GOT3 (cell line): Measurements from ENCODE around the gene SERPINA10.
"Not testable (repeated sequence)": the region's sequence is repeated elsewhere in the genome, so short reads cannot be mapped to it uniquely, and the experiment has no call there.

Experiments used
- DNase-seq: peaks from one replicate; lab custom pipeline; 2025; ENCODE audit warnings: mixed read lengths; lab: John Stamatoyannopoulos, UW

The SERPINA10 gene

DNA sequence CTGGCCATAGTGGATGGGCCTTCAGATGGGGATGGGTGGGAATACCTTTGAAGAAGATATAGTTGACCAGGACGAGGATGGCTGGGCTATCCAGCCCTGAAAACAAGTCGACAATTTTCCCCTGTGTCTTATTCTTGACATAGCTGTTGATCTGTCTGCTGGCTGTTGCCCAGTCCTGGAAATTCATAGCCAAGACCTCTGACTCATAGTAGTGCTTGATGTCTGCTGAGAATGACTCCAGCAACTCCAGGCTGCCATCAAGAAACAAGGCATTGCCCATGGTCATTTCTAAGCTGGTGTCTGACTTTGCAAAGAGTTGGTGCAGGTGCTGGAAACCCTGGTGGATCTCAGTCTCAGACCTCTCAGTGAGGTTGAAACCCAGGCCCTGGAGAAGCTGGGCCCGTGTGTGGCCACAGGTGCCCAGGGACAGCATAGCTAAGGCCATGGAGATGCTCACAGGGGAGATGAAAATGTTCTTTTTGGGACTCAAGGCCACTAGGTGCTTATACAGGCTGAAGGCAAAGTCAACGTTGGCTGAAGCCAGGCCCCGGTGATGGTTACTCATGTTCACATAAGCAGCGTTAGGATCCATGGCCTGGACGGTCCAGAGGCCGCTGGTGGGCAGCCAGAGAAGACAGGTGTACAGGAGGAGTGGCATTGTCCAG, 21.1 kb upstream of the SERPINA10 start:
- DNase-seq: no peak

DNA sequence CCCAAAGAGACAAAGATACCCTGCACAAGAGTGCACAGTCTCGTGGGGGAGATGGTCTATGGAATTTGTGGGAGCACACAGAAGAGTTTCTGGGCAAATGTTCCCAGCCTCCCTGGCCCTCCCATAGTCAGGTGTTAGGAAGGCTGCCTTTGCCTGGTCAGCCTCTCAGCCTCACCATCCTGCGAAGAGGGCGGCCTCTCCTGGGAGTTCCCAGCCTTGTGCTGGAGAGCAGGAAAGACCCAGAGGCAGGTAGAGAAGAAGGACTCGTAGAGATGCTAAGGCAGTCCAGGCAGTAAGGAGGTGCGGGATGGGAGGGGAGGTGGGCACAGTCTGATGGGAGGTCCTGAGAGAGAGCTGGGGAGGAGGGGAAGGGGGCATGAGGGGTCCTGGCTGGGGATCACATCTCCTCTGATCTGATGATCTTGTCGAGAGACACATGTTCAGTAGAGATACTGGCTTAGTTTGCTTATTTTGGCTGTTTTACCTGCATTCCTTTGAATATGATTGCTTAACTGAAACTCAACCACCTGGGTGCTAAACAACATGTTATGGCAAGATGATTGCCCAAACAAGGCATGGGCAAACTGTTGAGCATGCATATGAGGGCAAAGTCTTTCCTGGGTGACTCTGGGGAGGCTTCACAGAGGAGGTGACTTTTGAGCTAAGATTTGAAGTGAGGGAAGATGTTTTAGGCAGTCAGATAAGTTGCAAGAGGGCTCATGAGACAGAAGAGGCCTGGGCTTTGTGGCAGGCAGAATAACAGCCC, 19.6 kb upstream of the SERPINA10 start:
- no peak for DNase-seq

GRCh38 chr14:94310248-94310647, 17.2 kb upstream of the SERPINA10 start:
- no peak for DNase-seq

- no peak for DNase-seq
Observed at GRCh38 chr14:94309721-94310120, 16.7 kb upstream of the SERPINA10 start.

DNA sequence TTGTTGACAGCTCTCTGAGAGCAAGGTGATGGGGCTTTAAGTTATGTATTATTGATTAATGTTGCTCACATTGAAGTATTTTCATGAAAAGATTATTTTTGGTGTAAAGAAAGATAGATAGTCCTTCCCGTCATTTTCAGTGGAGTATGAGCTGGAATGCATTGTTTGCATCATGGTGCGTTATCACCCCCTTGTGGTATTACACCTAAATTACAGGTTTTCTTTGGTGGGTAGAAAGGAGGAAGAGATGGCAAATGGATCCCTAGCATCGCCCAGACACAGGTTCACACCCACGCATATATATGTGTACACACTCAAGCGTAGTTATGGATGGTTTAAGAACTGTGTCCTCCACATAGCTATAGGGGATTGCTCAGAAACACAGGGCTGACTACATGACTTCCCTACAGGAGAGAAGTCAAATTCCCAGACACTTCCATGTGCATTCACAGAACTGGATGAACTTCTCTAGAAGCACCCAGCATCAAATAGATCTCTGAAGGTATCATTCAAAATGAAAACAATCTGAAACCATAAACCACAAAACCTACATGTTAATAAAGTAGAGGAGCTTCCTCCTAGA, 14.4 kb upstream of the SERPINA10 start:
- DNase-seq: no peak

GRCh38 chr14:94306047-94306978, 13.2 kb upstream of the SERPINA10 start:
- DNase-seq: no peak

DNA sequence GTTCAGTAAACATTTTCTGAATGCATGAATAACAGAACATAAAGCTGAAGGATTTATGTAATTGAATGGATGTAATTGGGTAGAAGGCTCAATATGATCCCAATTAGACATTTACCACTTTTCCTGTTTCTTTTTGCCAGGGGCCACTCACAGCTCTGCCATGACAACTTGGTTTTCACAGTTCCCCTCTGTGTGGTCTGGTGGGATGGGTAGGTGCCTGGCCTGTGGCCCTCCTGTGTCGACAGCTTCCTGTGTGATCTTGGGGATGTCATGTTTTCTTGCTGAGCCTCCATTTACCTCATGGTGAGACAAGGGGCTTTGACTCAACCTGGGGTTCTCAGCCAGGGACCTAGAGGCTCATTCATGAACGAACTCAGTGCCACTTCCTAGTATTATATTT, 12.6 kb upstream of the SERPINA10 start:
- no peak for DNase-seq

DNA sequence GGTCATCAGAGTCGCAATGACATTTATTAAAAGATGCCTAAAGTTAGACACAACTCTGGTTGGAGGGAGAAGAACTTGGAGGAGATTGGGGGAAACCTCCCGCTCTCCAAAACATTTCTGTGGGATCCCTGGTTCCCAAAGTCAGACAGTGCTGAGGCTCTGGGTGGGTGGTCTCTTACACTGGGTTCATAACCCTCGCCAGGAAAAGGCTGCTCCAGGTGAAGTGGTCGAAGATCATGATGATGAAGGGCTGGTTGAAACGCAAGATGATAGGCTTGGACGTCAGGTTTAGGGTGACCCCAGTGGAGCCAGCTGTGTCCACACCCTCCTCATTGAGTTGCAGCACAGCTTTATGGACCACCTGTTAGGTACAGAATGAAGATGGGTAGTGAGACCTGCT, 11.2 kb upstream of the SERPINA10 start:
- DNase-seq: no peak

GRCh38 chr14:94303111-94303510, 10.0 kb upstream of the SERPINA10 start:
- no peak for DNase-seq

- DNase-seq: no peak
Observed at GRCh38 chr14:94298130-94298529, 5.1 kb upstream of the SERPINA10 start.

- DNase-seq: not testable (repeated sequence)
Observed at GRCh38 chr14:94296181-94296545, 3.1 kb upstream of the SERPINA10 start.

GRCh38 chr14:94295360-94296180, 2.5 kb upstream of the SERPINA10 start:
- DNase-seq: no peak

DNA sequence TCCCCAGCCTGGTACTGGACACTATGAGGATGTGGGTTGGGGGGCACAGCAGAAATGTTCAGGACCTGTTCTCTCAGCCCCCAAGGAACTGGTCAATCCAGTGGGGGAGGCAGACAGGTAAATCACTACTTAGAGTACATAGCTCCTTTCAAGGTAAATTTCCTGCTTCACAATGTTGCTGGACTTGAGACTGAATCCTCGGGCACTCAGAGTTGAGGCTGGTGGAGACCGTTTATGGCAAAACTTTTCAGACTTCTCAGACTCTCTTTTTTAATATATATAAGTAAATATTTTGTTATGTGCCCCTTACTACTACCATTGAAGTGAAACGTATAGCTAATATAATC, 483 bp upstream of the SERPINA10 start:
- DNase-seq: no peak

GRCh38 chr14:94292526-94292871, 569 bp downstream of the SERPINA10 start:
- no peak for DNase-seq

DNA sequence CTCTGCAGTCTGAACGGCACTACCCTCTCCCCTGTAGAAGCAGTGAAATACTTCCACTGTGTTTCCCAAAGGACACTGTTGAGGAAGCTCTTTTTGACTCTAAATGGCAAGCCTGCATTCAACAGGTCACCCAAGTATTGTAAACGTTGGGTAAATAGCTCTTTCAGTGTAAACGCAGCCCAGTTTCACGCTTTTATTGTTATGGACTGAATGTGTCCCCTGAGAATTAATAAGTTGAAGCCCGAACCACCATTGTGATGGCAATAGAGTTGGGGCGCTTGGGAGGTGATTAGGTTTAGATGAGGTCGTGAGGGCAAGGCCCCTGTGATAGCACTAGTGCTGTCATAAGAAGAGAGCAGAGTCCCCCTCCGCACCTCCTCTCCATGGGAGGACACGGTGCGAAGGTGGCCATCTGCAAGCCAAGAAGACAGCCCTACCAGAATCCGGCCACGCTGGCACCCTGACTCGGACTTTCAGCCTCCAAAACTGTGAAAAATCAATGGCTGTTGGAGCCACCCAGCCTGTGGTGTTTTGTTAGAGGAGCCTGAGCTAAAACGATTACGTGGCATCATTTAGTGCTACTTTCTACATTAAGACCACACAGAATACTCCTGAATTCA, 1.1 kb downstream of the SERPINA10 start:
- DNase-seq: no peak

GRCh38 chr14:94291159-94291905, 1.7 kb downstream of the SERPINA10 start:
- DNase-seq: no peak

DNA sequence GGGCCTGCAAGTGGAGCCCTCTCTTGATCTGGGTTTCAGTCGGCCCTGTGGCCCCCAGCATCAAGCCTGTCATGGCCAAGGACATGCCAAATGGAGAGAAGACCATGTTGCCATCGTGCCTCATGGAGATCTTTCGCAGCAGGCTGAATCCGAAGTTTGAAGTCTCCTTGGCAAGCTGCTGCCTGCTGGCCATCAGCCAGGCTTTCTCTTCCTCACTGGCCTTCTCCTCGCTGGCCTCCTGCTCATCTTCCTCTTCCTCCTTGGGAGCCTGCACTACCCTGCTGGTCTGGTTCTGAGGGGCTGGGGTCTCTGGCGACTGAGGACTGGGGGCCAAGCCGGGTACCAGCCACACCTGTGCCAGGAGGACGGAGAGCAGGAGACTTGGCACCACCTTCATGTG, 2.9 kb downstream of the SERPINA10 start:
- DNase-seq: no peak

DNA sequence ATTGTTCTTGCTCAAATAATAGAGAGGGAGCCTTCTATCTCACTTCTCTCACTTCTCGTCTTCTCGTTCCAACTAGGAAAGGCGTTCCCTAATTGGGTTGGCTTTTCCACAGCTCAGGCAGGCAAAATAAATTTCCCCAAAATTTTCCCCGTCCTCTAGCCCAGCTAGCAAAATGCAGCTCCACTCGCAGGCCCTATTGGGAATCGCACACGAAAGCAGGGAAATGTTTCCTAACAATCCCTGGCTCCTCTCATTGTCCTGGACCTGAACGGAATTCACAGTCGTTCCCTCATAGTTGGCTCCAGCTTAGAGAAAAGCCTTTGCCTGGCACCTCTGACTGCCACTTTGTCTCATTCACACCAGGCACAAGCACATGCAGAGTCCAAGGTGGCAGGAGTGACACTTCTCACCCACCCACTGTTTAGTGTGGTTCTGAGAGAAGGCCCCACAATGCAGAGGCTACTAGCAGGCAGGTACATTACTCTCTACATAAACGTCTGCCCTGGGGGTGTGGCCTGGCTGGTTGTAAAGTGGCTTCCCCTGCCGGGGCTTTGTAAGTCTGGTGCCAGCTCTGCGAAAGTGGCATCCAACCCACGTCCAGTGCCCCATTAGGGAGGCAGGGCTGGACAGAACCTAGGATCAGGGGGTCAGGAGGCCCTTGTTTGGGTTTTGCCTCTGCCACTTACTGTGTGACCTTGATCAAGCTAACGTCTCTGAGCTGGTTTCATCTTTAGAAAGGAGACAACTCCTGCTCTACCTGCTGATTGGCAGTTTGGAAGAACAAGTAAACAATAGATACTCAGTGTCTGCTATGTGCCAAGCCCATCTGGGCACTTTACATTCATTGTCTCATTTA, 4.2 kb downstream of the SERPINA10 start:
- no peak for DNase-seq

- DNase-seq: no peak
Observed at GRCh38 chr14:94285158-94285557, 7.9 kb downstream of the SERPINA10 start.
